B cell (primary cell): ENCODE measurements around the gene CPSF4L.

ENCODE experiments used
- EZH2 ChIP-seq: IDR thresholded peaks from 2 replicates; pipeline ENCODE4 v1.6.1; 2012; ENCODE audit warnings: borderline replicate concordance, low read depth, mild to moderate bottlenecking, moderate library complexity, low read length; ENCODE audit not compliant: insufficient read depth, poor library complexity, severe bottlenecking
- TF ChIP-seq, protein P1 (sequence below): fragments of 200-600 bp; IDR thresholded peaks from one replicate; pipeline ENCODE4 v1.8.0; 2022; ENCODE audit warnings: antibody characterized with exemption, mild to moderate bottlenecking

- TF ChIP-seq, protein P1, sequence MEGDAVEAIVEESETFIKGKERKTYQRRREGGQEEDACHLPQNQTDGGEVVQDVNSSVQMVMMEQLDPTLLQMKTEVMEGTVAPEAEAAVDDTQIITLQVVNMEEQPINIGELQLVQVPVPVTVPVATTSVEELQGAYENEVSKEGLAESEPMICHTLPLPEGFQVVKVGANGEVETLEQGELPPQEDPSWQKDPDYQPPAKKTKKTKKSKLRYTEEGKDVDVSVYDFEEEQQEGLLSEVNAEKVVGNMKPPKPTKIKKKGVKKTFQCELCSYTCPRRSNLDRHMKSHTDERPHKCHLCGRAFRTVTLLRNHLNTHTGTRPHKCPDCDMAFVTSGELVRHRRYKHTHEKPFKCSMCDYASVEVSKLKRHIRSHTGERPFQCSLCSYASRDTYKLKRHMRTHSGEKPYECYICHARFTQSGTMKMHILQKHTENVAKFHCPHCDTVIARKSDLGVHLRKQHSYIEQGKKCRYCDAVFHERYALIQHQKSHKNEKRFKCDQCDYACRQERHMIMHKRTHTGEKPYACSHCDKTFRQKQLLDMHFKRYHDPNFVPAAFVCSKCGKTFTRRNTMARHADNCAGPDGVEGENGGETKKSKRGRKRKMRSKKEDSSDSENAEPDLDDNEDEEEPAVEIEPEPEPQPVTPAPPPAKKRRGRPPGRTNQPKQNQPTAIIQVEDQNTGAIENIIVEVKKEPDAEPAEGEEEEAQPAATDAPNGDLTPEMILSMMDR = no peak
- TF ChIP-seq EZH2 = no peak
Observed at GRCh38 chr17:73231841-73232586, 29.7 kb downstream of the CPSF4L start.
